ENCODE data around the gene RUVBL1. TPM values are rescaled to one million over a fixed set of nuclear protein-coding genes. Genes with fewer than 3 reads are reported as not detected.
A peak's percentile ranks its signal among the peaks of the same experiment; 100 is the strongest.

RUVBL1 gene
- total and polyA plus RNA-seq, 10 of the 15 experiments (the other 5 are each of a cell fraction or from before 2014, with no cell fraction given): 15.2 to 142 (median 84.2) TPM

DNA sequence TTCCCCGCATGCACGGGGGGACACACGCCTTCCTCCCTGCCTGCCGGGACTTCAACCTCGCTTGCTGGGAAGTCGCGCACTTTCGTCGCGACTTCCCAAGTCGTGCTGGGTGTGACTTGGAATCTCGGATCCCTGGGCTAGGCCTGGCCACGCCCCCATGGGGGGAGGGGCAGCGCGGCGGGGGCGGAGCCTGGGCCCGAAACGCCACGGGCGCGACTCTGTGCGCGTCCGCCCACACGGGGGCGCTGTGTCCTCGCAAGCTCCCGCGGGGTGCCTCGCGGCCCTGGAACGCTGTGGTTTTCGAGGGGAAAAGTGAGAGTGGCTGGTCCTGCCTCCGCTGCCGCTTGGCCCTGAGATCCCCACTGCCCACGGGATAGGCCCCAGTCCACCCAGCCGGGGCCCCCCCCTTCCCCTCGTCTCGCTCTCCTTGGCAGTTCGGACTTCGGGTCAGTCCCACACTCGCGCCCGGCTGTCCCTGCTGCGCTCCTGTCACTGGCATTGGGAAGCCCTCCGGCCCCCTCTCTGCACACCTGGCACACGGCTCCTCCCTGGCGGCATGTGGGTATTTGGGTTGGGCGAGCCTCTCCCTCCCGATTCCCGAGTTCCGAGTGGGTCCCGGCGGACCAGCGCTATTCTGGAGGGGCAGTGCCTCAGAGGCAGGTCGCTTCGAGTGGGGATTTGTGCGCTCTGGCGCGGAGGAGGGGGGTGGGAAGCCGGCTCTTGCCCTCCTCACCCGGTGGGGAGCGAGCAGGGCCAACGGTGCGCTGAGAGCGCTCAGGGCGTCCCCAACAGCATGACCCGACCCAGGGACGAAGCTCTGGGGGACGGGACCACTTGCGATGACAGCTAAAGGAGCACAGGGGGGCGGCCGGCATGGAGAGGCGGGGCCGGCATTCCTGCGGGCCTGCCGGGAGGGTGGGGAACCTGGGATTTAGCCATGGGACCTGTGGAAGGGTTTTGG, 47.8 kb downstream of the RUVBL1 start (continued):
- TF ChIP-seq PRDM15 (CRISPR knock-in tag; IDR thresholded peaks at IDR 0.05) (no peak), CREB1 (IDR thresholded peaks at IDR 0.05; ENCODE audit: low read depth) (peak; percentile 65; the same call in 1 of the 2 replicates), NR2F1 (conservative IDR thresholded peaks at IDR 0.05) (no peak), NRF1 (conservative IDR thresholded peaks at IDR 0.05; ENCODE audit: low read depth, low read length) (no peak), BACH1 (IDR thresholded peaks at IDR 0.05; ENCODE audit: borderline replicate concordance) (peak; percentile 54), CBX5 (IDR thresholded peaks at IDR 0.05; ENCODE audit: low read depth) (no peak), CHD4 (IDR thresholded peaks at IDR 0.05) (no peak), SREBF1 (IDR thresholded peaks at IDR 0.05; ENCODE audit: low read length) (no peak), BRCA1 (IDR thresholded peaks at IDR 0.05; ENCODE audit: low read depth, low read length) (no peak), CBFB (IDR thresholded peaks at IDR 0.05; ENCODE audit: low read depth) (peak; percentile 32; the same call in 1 of the 2 replicates), SMAD5 (IDR thresholded peaks at IDR 0.05; ENCODE audit: low read depth) (no peak), EED (IDR thresholded peaks at IDR 0.05; ENCODE audit: low read depth) (peak; percentile 58; the same call in 1 of the 2 replicates), BCL3 (IDR thresholded peaks at IDR 0.05; ENCODE audit: borderline replicate concordance, insufficient read depth, low read depth, low read length, poor library complexity, severe bottlenecking) (peak; percentile 6), IRF4 (IDR thresholded peaks at IDR 0.05; ENCODE audit: low read depth, low read length) (0 out of 2 replicates have a peak, but pooled peaks have one; percentile 31), RUNX3 (IDR thresholded peaks at IDR 0.05; ENCODE audit: low read length) (peak; percentile 81), TARDBP (IDR thresholded peaks at IDR 0.05; ENCODE audit: borderline replicate concordance) (no peak), CBX3 (IDR thresholded peaks at IDR 0.05; ENCODE audit: borderline replicate concordance, low read depth) (no peak), NR2C2 (IDR thresholded peaks at IDR 0.05; ENCODE audit: borderline replicate concordance, control insufficient read depth, insufficient read length, low read depth) (no peak), MEF2A (IDR thresholded peaks at IDR 0.05; ENCODE audit: insufficient read depth, low read depth, low read length) (no peak), ZNF622 (IDR thresholded peaks at IDR 0.05) (no peak), ZNF24 (IDR thresholded peaks at IDR 0.05) (no peak)
- TF ChIP-seq, protein P1, sequence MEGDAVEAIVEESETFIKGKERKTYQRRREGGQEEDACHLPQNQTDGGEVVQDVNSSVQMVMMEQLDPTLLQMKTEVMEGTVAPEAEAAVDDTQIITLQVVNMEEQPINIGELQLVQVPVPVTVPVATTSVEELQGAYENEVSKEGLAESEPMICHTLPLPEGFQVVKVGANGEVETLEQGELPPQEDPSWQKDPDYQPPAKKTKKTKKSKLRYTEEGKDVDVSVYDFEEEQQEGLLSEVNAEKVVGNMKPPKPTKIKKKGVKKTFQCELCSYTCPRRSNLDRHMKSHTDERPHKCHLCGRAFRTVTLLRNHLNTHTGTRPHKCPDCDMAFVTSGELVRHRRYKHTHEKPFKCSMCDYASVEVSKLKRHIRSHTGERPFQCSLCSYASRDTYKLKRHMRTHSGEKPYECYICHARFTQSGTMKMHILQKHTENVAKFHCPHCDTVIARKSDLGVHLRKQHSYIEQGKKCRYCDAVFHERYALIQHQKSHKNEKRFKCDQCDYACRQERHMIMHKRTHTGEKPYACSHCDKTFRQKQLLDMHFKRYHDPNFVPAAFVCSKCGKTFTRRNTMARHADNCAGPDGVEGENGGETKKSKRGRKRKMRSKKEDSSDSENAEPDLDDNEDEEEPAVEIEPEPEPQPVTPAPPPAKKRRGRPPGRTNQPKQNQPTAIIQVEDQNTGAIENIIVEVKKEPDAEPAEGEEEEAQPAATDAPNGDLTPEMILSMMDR (IDR thresholded peaks at IDR 0.05 in 2 of 3, conservative IDR thresholded peaks at IDR 0.05 in 1 of 3; ENCODE audit: control insufficient read depth in 2 of 3, extremely low read depth in 1 of 3, insufficient read depth in 1 of 3, low read depth in 3 of 3, low read length in 3 of 3): peak; percentile 87 to 95 (median 92)
- TF ChIP-seq, protein P2, sequence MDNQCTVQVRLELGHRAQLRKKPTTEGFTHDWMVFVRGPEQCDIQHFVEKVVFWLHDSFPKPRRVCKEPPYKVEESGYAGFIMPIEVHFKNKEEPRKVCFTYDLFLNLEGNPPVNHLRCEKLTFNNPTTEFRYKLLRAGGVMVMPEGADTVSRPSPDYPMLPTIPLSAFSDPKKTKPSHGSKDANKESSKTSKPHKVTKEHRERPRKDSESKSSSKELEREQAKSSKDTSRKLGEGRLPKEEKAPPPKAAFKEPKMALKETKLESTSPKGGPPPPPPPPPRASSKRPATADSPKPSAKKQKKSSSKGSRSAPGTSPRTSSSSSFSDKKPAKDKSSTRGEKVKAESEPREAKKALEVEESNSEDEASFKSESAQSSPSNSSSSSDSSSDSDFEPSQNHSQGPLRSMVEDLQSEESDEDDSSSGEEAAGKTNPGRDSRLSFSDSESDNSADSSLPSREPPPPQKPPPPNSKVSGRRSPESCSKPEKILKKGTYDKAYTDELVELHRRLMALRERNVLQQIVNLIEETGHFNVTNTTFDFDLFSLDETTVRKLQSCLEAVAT (IDR thresholded peaks at IDR 0.05): no peak
